Fibroblast of skin of left quadriceps (primary cell): ENCODE measurements around the gene BRINP2.

Source experiments
- DNase-seq, 2 experiments: peaks; one replicate each; pipeline ENCODE4 v3.0.0-alpha.2; 2013; ENCODE audit warnings: low read depth in 2 of 2

BRINP2 gene

GRCh38 chr1:177170756-177171535, at the start of gene BRINP2:
TSS of gene BRINP2 (plus strand) at chr1:177170958. CDS start at chr1:177229877, 58,919 bp downstream.
- DNase-seq: no peak

GRCh38 chr1:177122461-177123251, 48.1 kb upstream of the BRINP2 start:
- DNase-seq: no peak

- DNase-seq: no peak
Observed at GRCh38 chr1:177124577-177125278, 46.0 kb upstream of the BRINP2 start.

- DNase-seq: no peak
Observed at GRCh38 chr1:177126267-177126666, 44.5 kb upstream of the BRINP2 start.

GRCh38 chr1:177128665-177129281, 42.0 kb upstream of the BRINP2 start:
- DNase-seq: no peak

GRCh38 chr1:177130451-177130945, 40.3 kb upstream of the BRINP2 start:
- no peak for DNase-seq

- no peak for DNase-seq
Observed at GRCh38 chr1:177131723-177132122, 39.0 kb upstream of the BRINP2 start.

GRCh38 chr1:177132141-177132540, 38.6 kb upstream of the BRINP2 start:
- DNase-seq: no peak

GRCh38 chr1:177133977-177134538, 36.7 kb upstream of the BRINP2 start:
- DNase-seq: no peak

GRCh38 chr1:177135250-177135649, 35.5 kb upstream of the BRINP2 start:
- DNase-seq: no peak

- DNase-seq: no peak
Observed at GRCh38 chr1:177137814-177138213, 32.9 kb upstream of the BRINP2 start.

- DNase-seq: no peak
Observed at GRCh38 chr1:177138347-177138746, 32.4 kb upstream of the BRINP2 start.

GRCh38 chr1:177142010-177142409, 28.7 kb upstream of the BRINP2 start:
- no peak for DNase-seq

- peak in 1 of 2 experiments; percentile 10 for DNase-seq
Observed at GRCh38 chr1:177142791-177143271, 27.9 kb upstream of the BRINP2 start.

GRCh38 chr1:177145106-177146070, 25.4 kb upstream of the BRINP2 start:
- no peak for DNase-seq

- DNase-seq: no peak
Observed at GRCh38 chr1:177146499-177146898, 24.3 kb upstream of the BRINP2 start.

- DNase-seq: no peak
Observed at GRCh38 chr1:177162243-177162642, 8.5 kb upstream of the BRINP2 start.

GRCh38 chr1:177163844-177164379, 6.8 kb upstream of the BRINP2 start:
- no peak for DNase-seq

GRCh38 chr1:177164380-177165068, 6.2 kb upstream of the BRINP2 start, which contains the start of gene ASTN1:
TSS of gene ASTN1 (minus strand) at chr1:177164712. CDS start at chr1:177164676, 36 bp downstream.
- no peak for DNase-seq
